Measurements from ENCODE around the gene APC.
A peak's percentile ranks its signal among the peaks of the same experiment; 100 is the strongest.
"Not testable (repeated sequence)": the region's sequence is repeated elsewhere in the genome, so short reads cannot be mapped to it uniquely, and the experiment has no call there.

APC gene

GRCh38 chr5:112860929-112861637 lies 123.4 kb downstream of the APC start, which contains the start of gene SRP19:
TSS of gene SRP19 (plus strand) at chr5:112861287. CDS start at chr5:112861377, 90 bp downstream.
- DNase-seq: peak; percentile 89 to 95 (median 95)

- DNase-seq: no peak
Observed at GRCh38 chr5:112861638-112861985, 123.9 kb downstream of the APC start.

GRCh38 chr5:112862085-112862484 lies 124.4 kb downstream of the APC start:
- DNase-seq: peak in 2 of 3 experiments; percentile 1 to 27

GRCh38 chr5:112863549-112863948 lies 125.9 kb downstream of the APC start:
- no peak for DNase-seq

- no peak for DNase-seq
Observed at GRCh38 chr5:112865128-112865527, 127.4 kb downstream of the APC start.

GRCh38 chr5:112866739-112867138 lies 129.1 kb downstream of the APC start:
- DNase-seq: no peak

- DNase-seq: no peak
Observed at GRCh38 chr5:112867411-112867810, 129.7 kb downstream of the APC start.

- DNase-seq: no peak
Observed at GRCh38 chr5:112869948-112870347, 132.3 kb downstream of the APC start.

- no peak for DNase-seq
Observed at GRCh38 chr5:112870966-112871365, 133.3 kb downstream of the APC start.

- no peak for DNase-seq
Observed at GRCh38 chr5:112876362-112876761, 138.7 kb downstream of the APC start.

- no peak for DNase-seq
Observed at GRCh38 chr5:112878101-112878500, 140.4 kb downstream of the APC start.

- DNase-seq: no peak
Observed at GRCh38 chr5:112878760-112879159, 141.1 kb downstream of the APC start.

GRCh38 chr5:112880219-112880964 lies 142.7 kb downstream of the APC start:
- DNase-seq: no peak

- no peak for DNase-seq
Observed at GRCh38 chr5:112883192-112883591, 145.5 kb downstream of the APC start.

GRCh38 chr5:112885001-112885400 lies 147.3 kb downstream of the APC start:
- no peak for DNase-seq

- DNase-seq: no peak
Observed at GRCh38 chr5:112886975-112887374, 149.3 kb downstream of the APC start.

GRCh38 chr5:112892066-112892465 lies 154.4 kb downstream of the APC start:
- DNase-seq: not testable (repeated sequence)

GRCh38 chr5:112892776-112893175 lies 155.1 kb downstream of the APC start:
- no peak for DNase-seq

GRCh38 chr5:112895682-112896081 lies 158.0 kb downstream of the APC start:
- no peak for DNase-seq

Data from NCI-H1417 (cell line).